Liver (tissue), 3 donors: ENCODE measurements around the gene PUS3.

Experiments
- FOXA1 ChIP-seq: IDR thresholded peaks from 2 replicates; pipeline ENCODE4 v1.6.1; 2016; ENCODE audit warnings: antibody characterized with exemption
- TAF1 ChIP-seq: conservative IDR thresholded peaks from 2 replicates; pipeline ENCODE4 v1.6.1; 2016; ENCODE audit warnings: antibody characterized with exemption, mild to moderate bottlenecking
- YY1 ChIP-seq: IDR thresholded peaks from 2 replicates; pipeline ENCODE4 v1.6.1; 2016; ENCODE audit warnings: antibody characterized with exemption, mild to moderate bottlenecking
- TF ChIP-seq, protein P1 (sequence below): IDR thresholded peaks from 2 replicates; pipeline ENCODE4 v1.6.1; 2016; ENCODE audit warnings: antibody characterized with exemption, mild to moderate bottlenecking
- TF ChIP-seq, protein P2 (sequence below): fragments of 150-350 bp; IDR thresholded peaks from 2 replicates; pipeline ENCODE4 v1.5.1; 2017; ENCODE audit warnings: improper control_type of control experiment, low read depth, low read length; ENCODE audit not compliant: missing input control
- TF ChIP-seq, protein P3 (sequence below): IDR thresholded peaks from 2 replicates; pipeline ENCODE4 v1.6.1; 2016; ENCODE audit warnings: antibody characterized with exemption
- TF ChIP-seq, protein P4 (sequence below): IDR thresholded peaks from 2 replicates; pipeline ENCODE4 v1.6.1; 2016; ENCODE audit warnings: antibody characterized with exemption
- donor health status: healthy.
- donor health status: healthy.

DNA sequence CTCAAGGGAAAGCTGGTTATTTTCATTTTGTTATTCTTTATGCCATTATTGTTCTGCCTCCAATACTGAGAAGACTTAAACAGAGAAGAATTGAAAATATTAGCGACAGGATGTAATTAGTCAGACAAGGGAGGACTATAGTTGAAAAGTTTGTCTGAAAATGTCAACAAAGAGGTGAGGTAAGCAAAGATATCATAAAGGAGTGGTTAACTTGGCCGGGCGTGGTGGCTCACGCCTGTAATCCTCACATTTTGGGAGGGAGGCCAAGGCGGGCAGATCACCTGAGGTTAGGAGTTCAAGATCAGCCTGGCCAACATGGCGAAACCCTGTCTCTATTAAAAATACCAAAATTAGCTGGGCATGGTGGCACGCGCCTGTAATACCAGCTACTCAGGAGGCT is 19.6 kb downstream of the PUS3 start:
- TF ChIP-seq, protein P1, sequence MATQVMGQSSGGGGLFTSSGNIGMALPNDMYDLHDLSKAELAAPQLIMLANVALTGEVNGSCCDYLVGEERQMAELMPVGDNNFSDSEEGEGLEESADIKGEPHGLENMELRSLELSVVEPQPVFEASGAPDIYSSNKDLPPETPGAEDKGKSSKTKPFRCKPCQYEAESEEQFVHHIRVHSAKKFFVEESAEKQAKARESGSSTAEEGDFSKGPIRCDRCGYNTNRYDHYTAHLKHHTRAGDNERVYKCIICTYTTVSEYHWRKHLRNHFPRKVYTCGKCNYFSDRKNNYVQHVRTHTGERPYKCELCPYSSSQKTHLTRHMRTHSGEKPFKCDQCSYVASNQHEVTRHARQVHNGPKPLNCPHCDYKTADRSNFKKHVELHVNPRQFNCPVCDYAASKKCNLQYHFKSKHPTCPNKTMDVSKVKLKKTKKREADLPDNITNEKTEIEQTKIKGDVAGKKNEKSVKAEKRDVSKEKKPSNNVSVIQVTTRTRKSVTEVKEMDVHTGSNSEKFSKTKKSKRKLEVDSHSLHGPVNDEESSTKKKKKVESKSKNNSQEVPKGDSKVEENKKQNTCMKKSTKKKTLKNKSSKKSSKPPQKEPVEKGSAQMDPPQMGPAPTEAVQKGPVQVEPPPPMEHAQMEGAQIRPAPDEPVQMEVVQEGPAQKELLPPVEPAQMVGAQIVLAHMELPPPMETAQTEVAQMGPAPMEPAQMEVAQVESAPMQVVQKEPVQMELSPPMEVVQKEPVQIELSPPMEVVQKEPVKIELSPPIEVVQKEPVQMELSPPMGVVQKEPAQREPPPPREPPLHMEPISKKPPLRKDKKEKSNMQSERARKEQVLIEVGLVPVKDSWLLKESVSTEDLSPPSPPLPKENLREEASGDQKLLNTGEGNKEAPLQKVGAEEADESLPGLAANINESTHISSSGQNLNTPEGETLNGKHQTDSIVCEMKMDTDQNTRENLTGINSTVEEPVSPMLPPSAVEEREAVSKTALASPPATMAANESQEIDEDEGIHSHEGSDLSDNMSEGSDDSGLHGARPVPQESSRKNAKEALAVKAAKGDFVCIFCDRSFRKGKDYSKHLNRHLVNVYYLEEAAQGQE, result no peak
- TF ChIP-seq, protein P2, sequence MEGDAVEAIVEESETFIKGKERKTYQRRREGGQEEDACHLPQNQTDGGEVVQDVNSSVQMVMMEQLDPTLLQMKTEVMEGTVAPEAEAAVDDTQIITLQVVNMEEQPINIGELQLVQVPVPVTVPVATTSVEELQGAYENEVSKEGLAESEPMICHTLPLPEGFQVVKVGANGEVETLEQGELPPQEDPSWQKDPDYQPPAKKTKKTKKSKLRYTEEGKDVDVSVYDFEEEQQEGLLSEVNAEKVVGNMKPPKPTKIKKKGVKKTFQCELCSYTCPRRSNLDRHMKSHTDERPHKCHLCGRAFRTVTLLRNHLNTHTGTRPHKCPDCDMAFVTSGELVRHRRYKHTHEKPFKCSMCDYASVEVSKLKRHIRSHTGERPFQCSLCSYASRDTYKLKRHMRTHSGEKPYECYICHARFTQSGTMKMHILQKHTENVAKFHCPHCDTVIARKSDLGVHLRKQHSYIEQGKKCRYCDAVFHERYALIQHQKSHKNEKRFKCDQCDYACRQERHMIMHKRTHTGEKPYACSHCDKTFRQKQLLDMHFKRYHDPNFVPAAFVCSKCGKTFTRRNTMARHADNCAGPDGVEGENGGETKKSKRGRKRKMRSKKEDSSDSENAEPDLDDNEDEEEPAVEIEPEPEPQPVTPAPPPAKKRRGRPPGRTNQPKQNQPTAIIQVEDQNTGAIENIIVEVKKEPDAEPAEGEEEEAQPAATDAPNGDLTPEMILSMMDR, result no peak
- TF ChIP-seq FOXA1 (no peak), YY1 (no peak), TAF1 (no peak)
- TF ChIP-seq, protein P3, sequence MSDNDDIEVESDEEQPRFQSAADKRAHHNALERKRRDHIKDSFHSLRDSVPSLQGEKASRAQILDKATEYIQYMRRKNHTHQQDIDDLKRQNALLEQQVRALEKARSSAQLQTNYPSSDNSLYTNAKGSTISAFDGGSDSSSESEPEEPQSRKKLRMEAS, result no peak
- TF ChIP-seq, protein P4, sequence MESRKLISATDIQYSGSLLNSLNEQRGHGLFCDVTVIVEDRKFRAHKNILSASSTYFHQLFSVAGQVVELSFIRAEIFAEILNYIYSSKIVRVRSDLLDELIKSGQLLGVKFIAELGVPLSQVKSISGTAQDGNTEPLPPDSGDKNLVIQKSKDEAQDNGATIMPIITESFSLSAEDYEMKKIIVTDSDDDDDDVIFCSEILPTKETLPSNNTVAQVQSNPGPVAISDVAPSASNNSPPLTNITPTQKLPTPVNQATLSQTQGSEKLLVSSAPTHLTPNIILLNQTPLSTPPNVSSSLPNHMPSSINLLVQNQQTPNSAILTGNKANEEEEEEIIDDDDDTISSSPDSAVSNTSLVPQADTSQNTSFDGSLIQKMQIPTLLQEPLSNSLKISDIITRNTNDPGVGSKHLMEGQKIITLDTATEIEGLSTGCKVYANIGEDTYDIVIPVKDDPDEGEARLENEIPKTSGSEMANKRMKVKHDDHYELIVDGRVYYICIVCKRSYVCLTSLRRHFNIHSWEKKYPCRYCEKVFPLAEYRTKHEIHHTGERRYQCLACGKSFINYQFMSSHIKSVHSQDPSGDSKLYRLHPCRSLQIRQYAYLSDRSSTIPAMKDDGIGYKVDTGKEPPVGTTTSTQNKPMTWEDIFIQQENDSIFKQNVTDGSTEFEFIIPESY, result no peak
